Measurements from ENCODE around the gene TUBA3D.
"Not testable (repeated sequence)": the region's sequence is repeated elsewhere in the genome, so short reads cannot be mapped to it uniquely, and the experiment has no call there.

Gene TUBA3D

DNA sequence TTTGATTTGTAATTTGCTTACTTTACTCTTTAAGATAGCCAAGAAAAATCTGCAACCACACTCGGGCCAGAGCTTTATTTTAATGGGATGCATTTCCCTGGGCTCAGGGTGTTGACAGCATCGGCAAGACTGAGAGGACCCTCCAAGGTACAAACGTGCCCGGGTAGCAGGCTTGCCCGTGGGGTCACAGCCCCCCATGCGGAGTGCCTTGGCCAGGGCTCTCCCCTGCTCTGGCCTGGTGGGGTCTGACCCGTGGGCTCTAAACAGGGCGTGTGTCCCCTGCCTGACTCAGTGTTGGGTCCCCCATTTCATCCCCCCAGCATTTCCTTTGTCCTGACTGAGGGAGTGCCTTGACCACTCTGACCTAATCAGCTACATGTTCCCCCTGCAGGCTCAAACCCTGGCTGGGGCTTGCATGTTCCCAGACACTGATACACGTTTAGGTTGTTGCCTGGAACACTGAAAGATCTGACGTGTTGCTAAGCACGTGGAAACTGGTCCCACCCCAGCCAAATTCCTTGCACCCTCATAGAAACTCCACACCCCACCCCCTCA, 9.1 kb downstream of the TUBA3D start:
- DNase-seq, result not testable (repeated sequence)

DNA sequence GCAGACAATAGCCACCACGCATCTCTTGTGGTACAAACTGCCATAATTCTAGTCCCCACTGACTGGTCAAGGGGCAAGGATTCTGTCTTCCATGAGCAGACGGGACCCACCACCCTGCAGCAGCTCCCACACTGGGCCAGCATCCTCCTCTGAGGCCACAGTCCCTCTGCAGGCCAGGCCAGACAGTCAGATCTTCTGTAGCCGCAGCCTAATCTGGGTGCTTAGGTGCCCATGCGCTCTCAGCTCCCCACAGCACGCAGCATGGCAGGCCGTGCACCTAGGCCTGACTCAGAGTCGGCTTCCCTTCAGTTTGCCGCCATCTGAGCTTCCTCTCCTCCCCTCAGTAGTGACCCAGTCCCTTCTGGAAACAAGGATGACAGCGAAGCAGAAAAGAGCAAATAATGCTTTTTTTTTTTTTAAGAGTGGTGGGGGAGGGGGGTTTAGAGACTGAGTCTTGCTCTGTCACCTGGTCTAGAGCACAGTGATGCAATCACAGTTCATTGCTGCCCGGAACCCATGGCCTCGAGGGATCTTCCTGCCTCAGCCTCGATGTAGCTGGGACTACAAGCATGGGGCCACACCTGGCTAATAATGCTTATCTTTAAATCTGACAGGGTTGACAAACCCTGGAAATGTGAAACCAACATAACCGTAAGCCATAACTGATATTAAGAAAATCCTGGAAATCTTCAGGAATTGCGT, 10.4 kb downstream of the TUBA3D start:
- not testable (repeated sequence) for DNase-seq

DNA sequence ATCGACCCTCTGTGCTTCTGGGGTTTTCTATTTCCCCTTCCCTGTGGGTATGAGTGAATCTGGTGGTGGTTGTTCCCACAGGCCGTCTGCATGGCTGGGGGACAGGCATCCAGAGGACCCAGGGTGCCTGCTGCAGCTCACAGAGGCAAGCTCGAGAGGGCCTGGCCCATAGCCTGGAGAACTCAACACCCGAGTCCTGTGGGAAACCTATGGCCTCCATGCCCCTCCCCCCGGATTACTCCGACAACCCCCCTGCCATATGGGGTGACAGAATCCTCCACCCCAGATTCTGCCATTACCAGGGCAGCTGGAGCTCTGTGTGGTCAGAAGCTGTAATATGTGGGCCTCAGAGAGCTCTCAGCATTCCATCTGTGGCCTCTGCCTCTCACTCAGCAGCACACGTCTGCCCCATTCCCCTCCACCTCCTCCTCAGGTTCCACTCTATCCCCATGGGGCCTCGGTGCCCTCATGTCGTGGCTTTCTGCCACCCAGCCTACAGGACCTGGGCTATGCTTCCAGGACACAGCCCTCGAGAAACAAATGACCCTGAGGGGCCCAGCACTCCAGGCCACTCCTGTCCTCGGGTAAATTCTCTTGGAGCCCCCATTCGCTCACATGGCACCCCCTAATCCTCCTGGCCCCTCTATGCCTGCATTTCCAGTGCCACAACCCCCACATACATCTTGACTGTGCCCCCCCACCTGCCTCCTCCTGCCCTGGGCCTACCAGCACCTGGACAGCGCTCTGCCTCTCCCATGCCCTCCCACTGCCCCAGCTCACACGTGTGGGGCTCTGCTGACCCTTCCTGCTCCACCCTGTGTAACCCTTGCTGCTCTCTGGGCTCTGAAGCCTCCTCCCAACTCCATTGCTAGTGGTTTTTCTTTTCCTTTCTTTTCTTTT, 12.6 kb downstream of the TUBA3D start:
- DNase-seq, result no peak

DNA sequence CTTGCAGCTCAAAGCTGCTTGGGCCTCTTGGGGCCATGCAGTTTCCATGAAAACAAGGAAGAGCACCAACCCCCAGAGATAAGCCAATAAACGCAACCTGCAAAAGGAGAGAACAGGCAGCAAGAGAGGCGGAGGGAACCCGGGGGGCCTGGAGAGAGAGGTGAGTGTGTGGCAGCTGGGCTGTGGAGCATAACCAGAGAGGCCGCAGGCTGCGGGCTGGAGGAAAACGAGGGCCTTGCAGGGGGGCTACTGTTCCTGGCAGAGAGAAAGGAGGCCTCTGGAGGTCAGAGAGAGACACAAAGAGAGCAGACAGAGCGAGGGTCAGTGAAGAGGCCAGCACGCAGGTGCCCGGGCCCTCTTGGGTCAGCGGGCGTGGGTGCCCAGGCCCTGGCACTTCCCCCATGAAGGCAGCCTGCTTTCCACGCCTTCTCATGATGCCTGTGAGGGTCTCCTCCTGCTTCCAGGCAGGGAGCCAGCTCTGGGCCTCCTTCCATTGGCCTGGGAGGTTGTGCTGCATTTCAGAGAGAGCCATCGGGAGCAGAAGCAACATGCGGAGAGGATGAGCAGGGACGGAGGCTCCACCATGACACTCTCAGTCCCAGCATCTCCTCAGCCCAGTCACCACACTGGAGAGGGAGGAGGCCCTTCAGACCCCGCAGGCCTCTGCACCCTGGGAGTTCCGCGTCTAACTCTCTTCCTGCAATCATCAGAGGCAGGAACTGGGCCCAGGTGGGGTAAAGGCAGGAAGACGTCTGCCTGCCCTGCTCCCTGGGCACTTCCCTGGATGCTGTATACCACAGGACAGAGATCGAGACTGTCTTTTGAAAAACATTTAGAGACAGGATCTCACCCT, 14.9 kb downstream of the TUBA3D start:
- DNase-seq, result not testable (repeated sequence)

DNA sequence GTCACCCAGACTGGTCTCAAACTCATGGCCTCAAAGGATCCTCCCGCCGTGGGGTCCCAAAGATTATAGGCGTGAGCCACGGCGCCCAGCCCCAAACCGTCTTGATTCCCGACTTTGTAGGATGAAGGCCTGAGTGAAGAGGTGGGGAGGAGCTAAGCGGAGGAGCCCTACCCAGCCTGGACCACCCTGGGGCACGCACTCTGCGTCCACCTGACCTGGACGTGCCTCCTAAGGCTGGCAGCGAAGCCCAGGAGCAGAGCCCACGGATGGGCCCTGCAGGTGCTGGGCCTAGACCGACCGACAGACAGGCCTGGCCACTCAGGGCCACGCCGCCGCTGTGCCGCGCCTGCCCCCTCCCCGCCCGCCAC, 15.5 kb downstream of the TUBA3D start:
- DNase-seq, result not testable (repeated sequence)

DNA sequence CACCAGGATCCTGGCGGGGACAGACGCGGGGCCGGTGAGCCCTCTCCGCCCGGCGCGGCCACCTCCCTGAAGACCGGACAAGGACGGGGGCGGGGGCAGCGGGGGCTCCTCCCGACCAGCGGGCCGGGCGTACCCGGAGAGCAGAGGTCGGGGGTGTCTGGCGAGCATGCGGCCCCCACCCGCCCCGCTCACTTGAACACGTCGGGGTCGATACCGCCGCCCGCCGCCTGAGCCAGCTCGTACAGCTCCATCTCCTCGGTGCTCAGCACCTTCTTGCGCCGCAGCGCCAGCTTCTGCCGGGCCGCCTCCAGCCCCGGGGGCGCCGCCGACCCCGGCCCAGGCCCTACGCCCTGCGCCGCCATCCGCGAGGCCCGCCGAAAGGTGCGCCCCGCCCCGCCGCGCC, 16.1 kb downstream of the TUBA3D start, which contains the start of gene MZT2A:
TSS of gene MZT2A (minus strand) at position 383 of the 403 bp plus-strand sequence. CDS start at position 362, 21 bp downstream.
- DNase-seq, result not testable (repeated sequence)

DNA sequence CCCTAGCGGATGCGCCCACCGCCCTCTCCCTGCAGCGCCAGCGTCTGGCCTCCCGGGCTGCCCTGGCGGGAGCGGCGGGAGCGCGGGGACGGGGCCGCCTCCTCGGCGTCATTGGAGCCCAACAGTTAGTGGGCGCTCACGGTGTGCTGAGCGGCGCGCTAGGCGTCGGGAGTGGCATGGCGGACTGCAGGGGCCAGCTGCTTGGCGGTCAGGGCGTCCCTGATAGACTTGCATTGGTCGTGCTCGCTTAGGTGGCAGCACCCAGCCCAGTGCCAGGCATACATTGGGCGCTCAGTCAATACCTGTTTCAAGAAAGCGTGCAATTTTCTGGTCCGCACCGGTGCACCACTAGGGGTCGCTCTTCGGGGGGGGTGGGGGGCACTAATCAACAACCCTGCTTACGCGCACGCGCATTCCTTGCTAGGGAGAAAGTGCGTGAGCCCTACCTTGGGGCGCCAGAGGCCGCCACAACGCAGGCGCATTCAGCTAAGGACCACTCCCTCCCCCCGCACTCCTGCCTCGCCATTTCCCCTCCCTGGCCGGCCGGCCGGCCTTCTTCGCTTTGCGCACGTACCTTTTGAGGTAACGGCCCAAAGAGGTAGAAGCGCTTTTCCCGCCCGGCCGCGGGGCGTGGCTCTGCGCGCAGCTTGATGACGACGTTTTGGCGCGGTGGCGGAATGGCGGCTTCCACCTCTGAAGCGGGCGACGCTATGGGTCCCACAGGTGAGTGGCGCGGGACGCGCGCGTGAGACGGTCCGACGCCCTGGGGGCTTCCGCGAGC, 16.7 kb downstream of the TUBA3D start:
- DNase-seq, result no peak

DNA sequence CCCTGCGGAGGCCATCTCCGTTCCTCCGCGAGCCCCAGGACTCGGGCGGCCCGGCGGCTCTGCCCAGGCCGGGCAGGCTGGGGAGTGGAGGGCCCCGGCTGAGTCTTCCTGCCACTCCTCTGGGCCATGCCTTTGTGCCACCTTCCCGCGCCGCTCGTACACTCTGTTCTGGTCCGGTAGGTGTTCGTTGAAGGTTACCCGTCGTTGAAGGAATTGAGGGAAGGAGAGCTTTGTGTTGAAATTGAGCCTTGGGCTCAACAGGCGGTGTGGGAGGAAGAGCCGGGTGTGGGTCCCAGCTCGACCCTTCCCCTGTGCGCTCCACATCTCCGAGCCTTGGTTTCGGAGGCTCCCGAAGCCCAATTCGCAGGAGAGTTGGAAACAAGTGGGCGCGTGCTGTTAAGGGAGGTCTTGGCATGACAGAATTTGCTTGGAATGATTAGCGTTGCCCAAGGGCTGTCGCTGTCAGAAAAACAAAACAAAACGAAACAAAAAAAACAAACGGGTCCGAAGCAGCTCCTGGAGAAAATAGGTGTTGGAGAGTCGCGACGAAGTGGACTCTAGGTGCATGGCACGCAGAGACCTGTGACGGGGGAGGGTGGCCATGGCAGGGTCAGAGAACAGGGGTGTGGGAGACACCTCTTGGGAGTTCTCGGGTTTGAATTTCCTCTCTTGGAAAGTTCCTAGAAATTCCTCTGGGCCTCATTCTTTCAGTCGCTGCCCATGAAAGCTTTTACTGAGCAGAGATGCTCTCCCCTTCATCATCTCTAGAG, 17.5 kb downstream of the TUBA3D start:
- DNase-seq, result no peak

DNA sequence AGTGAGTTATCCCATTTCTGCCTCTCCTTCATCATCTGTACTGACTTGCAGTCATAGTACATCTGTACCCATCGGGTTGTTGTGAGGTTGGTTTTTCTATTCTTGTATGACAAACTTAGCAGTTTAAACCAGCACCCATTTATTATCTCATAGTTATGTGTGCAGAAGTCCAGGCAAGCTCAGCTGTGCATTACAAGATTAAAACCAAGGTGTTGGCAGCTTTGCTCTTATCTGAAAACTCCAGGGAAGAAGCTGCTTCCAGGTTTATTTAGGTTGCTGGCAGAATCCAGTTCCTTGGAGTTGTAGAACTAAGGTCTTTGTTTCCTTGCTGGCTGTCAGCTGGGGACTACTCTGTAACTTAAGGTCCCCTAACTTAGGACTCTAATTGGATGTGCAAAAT, 19.6 kb downstream of the TUBA3D start:
- DNase-seq, result not testable (repeated sequence)

DNA sequence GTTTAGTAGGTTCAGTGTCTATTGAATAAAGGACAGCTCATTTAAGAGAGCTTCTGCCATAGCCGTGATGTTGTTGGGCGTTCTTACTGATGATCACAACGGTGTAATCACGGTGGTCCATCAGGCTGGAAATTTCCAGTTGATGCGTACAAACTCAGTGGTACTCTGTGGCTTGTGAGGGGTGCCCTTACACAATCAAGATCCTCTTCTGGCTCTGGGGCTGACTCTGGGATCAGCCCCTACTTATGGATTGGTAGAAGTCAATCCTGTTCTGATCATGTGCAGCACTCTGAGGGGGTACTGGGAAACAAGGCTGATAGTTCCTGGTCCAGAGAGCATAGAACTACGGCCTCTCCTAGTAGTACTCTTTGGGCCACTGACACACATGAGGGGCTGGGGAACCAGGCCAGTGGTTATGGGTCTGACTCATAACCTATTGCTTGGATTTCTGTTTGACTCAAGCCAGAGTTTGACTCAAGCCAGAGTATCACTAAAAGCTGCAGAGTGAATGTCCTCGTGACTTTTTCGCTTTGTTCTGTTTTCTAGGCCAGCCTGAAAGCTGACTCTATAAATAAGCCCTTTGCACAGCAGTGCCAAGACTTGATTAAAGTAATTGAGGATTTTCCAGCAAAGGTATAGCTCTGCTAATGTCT, 22.5 kb downstream of the TUBA3D start:
- not testable (repeated sequence) for DNase-seq

DNA sequence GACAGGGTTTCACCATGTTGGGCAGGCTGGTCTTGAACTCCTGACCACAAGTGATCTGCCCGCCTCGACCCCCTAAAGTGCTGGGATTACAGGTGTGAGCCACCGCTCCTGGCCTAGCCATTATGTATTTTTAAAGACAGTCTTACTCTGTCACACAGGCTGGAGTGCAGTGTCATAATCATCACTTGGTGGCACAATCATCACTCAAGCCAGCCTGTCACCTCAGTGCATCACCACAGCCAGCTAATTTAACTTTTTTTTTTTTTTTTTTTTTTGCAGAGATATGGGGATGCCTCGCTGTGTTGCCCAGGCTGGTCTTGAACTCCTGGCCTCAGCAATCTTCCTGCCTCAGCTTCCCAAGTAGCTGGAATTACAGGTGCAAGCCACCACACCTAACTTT, 27.7 kb downstream of the TUBA3D start:
- not testable (repeated sequence) for DNase-seq

DNA sequence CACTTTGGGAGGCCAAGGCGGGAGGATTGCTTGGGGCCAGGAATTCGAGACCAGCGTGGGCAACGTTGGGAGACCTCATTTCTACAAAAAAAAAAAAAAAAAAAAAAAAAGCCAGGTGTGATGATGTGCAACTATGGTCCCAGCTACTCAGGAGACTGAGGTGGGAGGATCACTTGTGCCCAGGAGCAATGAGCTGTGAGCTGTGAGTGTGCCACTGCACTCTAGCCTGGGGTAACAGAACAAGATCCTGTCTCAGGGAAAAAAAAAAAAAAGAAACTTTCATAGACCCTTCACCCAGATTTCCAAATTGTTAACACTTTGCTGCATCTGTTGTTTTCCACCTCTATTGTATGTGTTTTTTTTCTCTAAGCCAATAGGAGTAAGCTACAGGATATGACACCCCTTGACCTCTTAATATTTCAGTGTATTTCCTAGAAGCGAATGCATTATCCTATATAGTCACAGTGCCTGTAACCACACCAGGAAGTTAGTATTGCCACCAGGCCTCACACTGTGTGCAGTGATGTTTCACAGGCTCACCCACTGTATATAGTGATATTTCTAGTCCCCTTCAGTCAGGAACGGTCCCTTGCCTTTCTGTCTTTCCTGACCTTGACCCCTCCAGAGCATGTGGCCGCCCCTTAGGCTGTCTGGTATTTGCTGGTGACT, 28.3 kb downstream of the TUBA3D start:
- DNase-seq, result not testable (repeated sequence)

DNA sequence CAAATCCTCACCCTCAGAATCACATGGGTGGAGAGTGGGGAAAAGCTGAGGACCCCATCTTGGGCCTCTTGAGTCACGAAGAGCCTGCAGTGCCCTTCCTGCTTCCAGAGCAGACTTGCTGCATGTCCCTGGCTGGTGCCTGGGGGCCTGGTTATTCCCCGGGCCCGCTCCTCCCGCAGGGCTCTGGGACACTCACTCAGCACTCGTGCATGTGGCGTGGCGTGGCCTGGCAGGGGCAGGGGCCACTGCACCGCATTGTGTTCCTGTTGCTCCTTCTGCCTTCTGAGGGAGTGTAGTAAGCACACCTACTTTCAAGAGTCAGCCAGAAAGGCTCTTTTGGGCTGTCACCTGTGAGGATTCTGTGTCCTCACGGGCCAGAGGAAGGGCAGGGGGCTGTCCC, 33.7 kb downstream of the TUBA3D start:
- DNase-seq, result no peak

DNA sequence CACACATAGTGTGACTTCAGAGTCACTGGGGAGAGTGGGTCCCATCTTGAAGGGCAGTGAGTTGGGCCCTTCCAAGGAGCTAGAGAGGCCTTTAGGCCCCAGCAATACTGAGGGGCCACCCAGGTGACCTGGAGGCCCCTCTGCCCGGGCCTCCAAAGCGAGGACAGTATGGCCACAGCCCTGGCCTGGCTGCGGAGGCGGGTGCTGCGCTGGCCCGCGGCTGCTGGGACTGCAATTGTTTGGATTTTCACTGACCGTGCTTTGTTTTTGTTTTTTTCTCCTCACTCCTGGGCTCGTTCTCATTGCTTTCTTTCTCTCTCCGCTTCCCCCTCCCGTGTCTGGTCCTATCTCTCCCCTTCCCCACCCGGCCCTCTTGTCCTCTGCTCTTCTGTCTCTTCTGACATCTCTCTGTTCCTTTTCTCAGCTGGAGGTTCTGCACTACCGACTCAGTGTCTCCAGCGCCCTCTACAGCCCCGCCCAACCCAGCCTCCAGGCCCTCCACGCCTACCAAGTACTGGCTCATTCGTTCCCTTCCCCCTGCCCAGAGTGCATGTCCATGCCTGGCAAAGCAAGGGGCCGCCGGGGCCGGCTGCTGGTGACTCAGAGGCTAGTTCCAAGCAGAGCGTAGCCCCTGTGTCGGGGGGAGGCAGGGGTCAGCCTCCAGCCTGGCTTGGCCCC, 35.5 kb downstream of the TUBA3D start:
- not testable (repeated sequence) for DNase-seq

DNA sequence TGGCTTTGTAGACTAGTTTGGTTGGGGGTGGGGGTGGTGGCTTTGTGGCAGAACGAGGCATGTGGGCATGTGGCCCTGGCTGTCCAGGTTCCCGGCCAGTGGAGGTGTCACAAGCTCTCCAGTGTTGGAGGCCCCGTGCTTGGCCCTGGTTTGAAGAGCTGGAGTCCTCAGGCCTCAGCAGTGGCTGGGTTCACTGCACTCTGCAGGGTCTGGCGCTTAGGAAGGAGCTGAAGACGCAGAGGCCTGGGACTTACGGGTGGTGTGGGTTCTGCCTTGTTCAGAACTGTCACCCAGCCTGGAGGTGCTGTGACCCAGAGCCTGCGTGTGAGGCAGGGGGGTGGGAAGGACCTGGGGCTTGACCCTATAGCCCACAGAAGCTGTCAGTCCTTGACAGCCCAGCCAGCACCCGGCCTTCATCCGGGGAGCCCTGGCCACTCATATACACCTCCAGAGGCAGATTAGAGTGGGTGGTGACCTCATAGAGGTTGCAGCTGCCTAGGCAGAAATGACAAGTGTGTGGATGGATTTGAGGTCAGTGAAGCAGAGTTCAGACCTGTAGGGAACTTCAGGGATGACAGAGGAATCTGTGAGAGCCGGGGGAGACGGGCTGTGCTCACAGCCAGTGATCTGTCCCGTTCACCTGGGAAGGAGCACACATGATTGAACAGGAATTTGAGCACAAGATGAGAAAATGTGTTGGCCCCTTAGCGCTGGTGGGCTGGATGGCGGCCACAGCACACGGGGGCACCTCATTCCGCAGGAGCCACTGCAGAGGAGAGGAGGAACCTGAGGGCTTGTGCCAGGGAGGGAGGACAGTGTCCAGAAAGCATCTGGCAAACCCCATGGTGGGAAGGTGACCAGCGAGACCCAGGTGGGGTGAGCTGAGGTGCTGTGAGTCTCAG, 36.3 kb downstream of the TUBA3D start:
- DNase-seq, result not testable (repeated sequence)

DNA sequence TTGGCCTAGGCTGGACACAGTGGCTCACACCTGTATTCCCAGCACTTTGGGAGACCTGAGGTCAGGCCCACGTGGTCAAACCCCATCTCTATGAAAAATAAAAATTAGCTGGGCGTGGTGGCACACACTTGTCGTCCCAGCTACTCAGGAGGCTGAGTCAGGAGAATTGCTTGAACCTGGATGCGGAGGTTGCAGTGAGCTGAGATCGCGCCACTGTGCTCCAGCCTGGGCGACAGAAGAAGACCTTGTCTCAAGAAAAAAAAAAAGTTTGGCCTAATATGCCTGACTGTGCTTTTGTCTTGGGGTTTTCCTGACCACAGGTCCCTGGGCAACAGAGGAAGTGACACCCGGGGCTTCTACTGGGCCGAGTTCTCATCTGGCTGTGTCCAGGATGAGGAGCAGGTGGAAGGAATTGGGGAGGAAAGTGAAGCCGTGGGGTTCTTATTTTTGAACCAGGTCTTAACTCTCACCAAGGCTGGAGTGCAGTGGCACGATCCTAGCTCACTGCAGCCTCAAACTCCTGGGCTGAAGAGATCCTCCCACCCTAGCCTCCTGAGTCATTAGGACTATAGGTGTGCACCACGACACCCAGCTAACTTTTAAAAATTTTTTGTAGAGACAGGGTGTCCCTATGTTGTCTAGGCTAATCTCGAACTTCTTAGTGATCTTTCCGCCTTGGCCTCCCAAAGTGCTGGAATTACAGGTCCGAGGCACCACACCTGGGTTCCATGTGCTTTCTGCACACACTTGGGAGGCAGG, 38.7 kb downstream of the TUBA3D start:
- not testable (repeated sequence) for DNase-seq

DNA sequence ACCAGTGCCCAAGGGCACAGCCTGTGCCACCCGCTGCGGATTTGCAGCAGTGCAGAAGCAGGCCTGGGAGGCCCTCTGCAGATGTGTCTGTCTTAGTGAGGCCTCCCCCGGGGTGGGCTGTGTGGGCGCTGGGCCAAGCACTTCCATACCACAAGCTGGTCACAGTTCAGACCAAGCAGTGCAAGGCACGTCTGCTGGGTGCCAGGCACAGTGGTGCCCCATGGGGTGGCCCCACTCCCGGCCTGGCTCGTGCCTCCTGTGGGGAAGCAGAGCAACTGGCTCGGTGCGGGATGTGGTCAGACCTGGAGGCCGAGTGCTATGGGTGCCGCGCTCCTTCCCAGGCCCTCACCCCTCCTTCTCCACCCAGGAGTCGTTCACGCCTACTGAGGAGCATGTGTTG, 39.3 kb downstream of the TUBA3D start:
- not testable (repeated sequence) for DNase-seq

Data from cortex of kidney (tissue), 1 donor.